HepG2 (cell line): Measurements from ENCODE around the gene SIT1. TPM values are rescaled to one million over a fixed set of nuclear protein-coding genes. Genes with fewer than 3 reads are reported as not detected.

Experiments used
- ATAC-seq: fragments of 200-7000 bp; cut with Tn5 transposase; 3 replicates; pipeline ENCODE4 v1.9.1; 2020; ENCODE audit warnings: mild to moderate bottlenecking, moderate library complexity
- BruUV-seq: library from RNA; stranded (reverse); fragments of 400-500 nt; replicated peaks from 2 replicates; lab custom pipeline; 2021; lab: Mats Ljungman, UMichigan
- CTCF ChIA-PET: fragments of 300-600 bp; formaldehyde crosslinking; extraction: SDS; loops from one replicate; lab custom pipeline; 2021; ENCODE audit warnings: low total read pairs, inconsistent platforms, low intra/inter-chr PET ratio; lab: Yijun Ruan, JAX
- POLR2A ChIA-PET: fragments of 350-600 bp; sonication (Branson Sonifier 250); formaldehyde crosslinking; loops from one replicate; lab custom pipeline; 2020; ENCODE audit warnings: antibody characterized with exemption, inconsistent platforms; lab: Yijun Ruan, JAX
- DNase-seq: peaks from one replicate; pipeline ENCODE4 v3.0.0-alpha.2; 2015; ENCODE audit warnings: low spot score
- FAIRE-seq: peaks from 3 replicates; lab custom pipeline; 2011; peaks lifted over from hg19 to GRCh38; lab: Jason Lieb, UNC
- H2AFZ ChIP-seq: one replicate; pipeline ENCODE4 v1.6.1; 2011; ENCODE audit warnings: low read length, inconsistent platforms
- H3K27ac ChIP-seq: fragments of 300-600 bp; 3 replicates; pipeline ENCODE4 v1.8.0; 2011; ENCODE audit warnings: mixed run types, mild to moderate bottlenecking, mixed read lengths, low read length, inconsistent platforms; ENCODE audit not compliant: insufficient read depth; ENCODE audit errors: extremely low read length
- H3K27me3 ChIP-seq, 2 experiments: fragments of 200-600 bp in 1 of 2; 2 replicates in 1 of 2; 3 replicates in 1 of 2; pipeline versions ENCODE4 v1.6.0 to v1.8.0; 2011; ENCODE audit warnings: low read length in 2 of 2, mild to moderate bottlenecking in 2 of 2, moderate library complexity in 2 of 2, inconsistent platforms in 1 of 2; ENCODE audit not compliant: insufficient read depth in 2 of 2, control insufficient read depth in 1 of 2
- H3K36me3 ChIP-seq, 2 experiments: fragments of 200-600 bp in 1 of 2; replicated peaks in 1 of 2; 2 replicates in 1 of 2; 3 replicates in 1 of 2; pipeline versions ENCODE4 v1.5.1 to v1.8.0; 2011; ENCODE audit warnings: low read length in 2 of 2, inconsistent platforms in 1 of 2; ENCODE audit not compliant: insufficient read depth in 2 of 2, control insufficient read depth in 1 of 2
- H3K4me1 ChIP-seq: 2 replicates; pipeline ENCODE4 v1.5.1; 2012; ENCODE audit warnings: low read length, inconsistent platforms; ENCODE audit not compliant: insufficient read depth
- H3K4me2 ChIP-seq: 2 replicates; pipeline ENCODE4 v1.6.0; 2011; ENCODE audit warnings: low read depth, low read length, inconsistent platforms
- H3K4me3 ChIP-seq, 3 experiments: fragments of 200-600 bp in 1 of 3; sonication (generic), shearing (Covaris generic) in 1 of 3; replicated peaks in 1 of 3; 2 replicates each; pipeline ENCODE4 v1.5.1; 2011 to 2016; ENCODE audit warnings: low read length in 3 of 3, inconsistent platforms in 2 of 3, low read depth in 2 of 3, mild to moderate bottlenecking in 2 of 3, control low read depth in 1 of 3, mixed read lengths in 1 of 3; ENCODE audit not compliant: insufficient read depth in 1 of 3
- H3K79me2 ChIP-seq: one replicate; pipeline ENCODE4 v1.6.1; 2011; ENCODE audit warnings: low read length, inconsistent platforms; ENCODE audit not compliant: insufficient read depth
- H3K9ac ChIP-seq: 2 replicates; pipeline ENCODE4 v1.6.0; 2011; ENCODE audit warnings: mild to moderate bottlenecking, low read depth, low read length, inconsistent platforms; ENCODE audit not compliant: insufficient read depth
- H3K9me3 ChIP-seq: 2 replicates; pipeline ENCODE4 v1.5.1; 2012; ENCODE audit warnings: mild to moderate bottlenecking, low read length
- H4K20me1 ChIP-seq: 2 replicates; pipeline ENCODE4 v1.6.0; 2011; ENCODE audit warnings: inconsistent platforms, mild to moderate bottlenecking, low read length, moderate library complexity; ENCODE audit not compliant: insufficient read depth
- ARNT2 ChIP-seq: sonication (generic); formaldehyde crosslinking; IDR thresholded peaks from 2 replicates; pipeline ENCODE4 v1.8.0; 2022; ENCODE audit warnings: mild to moderate bottlenecking, low read depth, missing genetic modification reagents, moderate library complexity
- CHCHD3 ChIP-seq: sonication (generic); formaldehyde crosslinking; IDR thresholded peaks from 2 replicates; pipeline ENCODE4 v1.8.0; 2022; ENCODE audit warnings: mild to moderate bottlenecking, missing genetic modification reagents, moderate library complexity
- DBP ChIP-seq: sonication (generic); formaldehyde crosslinking; IDR thresholded peaks from 2 replicates; pipeline ENCODE4 v1.4.0; 2020; ENCODE audit warnings: missing genetic modification reagents; ENCODE audit errors: not compliant biosample characterization
- GABPB1 ChIP-seq: IDR thresholded peaks from 2 replicates; pipeline ENCODE4 v1.6.1; 2016; ENCODE audit warnings: mild to moderate bottlenecking, missing genetic modification reagents, moderate library complexity, missing compliant biosample characterization
- HES4 ChIP-seq: sonication (generic); formaldehyde crosslinking; IDR thresholded peaks from 2 replicates; pipeline ENCODE4 v1.9.0; 2021; ENCODE audit warnings: mild to moderate bottlenecking, missing genetic modification reagents, borderline replicate concordance
- KMT2A ChIP-seq: sonication (generic); formaldehyde crosslinking; IDR thresholded peaks from 2 replicates; pipeline ENCODE4 v1.4.0; 2020; ENCODE audit warnings: missing genetic modification reagents
- PLRG1 ChIP-seq: fragments of 450-650 bp; conservative IDR thresholded peaks from 2 replicates; pipeline ENCODE4 v1.6.1; 2016
- PPARG ChIP-seq: conservative IDR thresholded peaks from 2 replicates; pipeline ENCODE4 v1.6.1; 2016; ENCODE audit warnings: missing biosample characterization, missing genetic modification reagents
- SP2 ChIP-seq: sonication (generic); formaldehyde crosslinking; IDR thresholded peaks from 2 replicates; pipeline ENCODE4 v1.5.1; 2020; ENCODE audit warnings: mild to moderate bottlenecking, missing genetic modification reagents
- YEATS2 ChIP-seq: sonication (generic); formaldehyde crosslinking; IDR thresholded peaks from 2 replicates; pipeline ENCODE4 v1.4.0; 2020; ENCODE audit warnings: missing genetic modification reagents, borderline replicate concordance
- ZBED4 ChIP-seq: sonication (generic); formaldehyde crosslinking; IDR thresholded peaks from 2 replicates; pipeline ENCODE4 v1.4.0; 2020; ENCODE audit warnings: missing genetic modification reagents, borderline replicate concordance
- ZBTB7B ChIP-seq: sonication (generic); formaldehyde crosslinking; IDR thresholded peaks from 2 replicates; pipeline ENCODE4 v1.4.0; 2020; ENCODE audit warnings: missing genetic modification reagents
- ZNF569 ChIP-seq: sonication (generic); formaldehyde crosslinking; IDR thresholded peaks from 2 replicates; pipeline ENCODE4 v1.5.0; 2020; ENCODE audit warnings: mild to moderate bottlenecking, missing genetic modification reagents, moderate library complexity, borderline replicate concordance
- ZNF746 ChIP-seq: sonication (generic); formaldehyde crosslinking; IDR thresholded peaks from 2 replicates; pipeline ENCODE4 v1.8.0; 2022; ENCODE audit warnings: mild to moderate bottlenecking, missing genetic modification reagents
- ZNF773 ChIP-seq: sonication (generic); formaldehyde crosslinking; IDR thresholded peaks from 2 replicates; pipeline ENCODE4 v1.4.0; 2020; ENCODE audit warnings: missing genetic modification reagents, borderline replicate concordance
- ZNF775 ChIP-seq: sonication (generic); formaldehyde crosslinking; IDR thresholded peaks from 2 replicates; pipeline ENCODE4 v1.4.0; 2020; ENCODE audit warnings: missing genetic modification reagents, mild to moderate bottlenecking, moderate library complexity, borderline replicate concordance
- WGBS: methylation state at CpG from one replicate; pipeline ENCODE4 v1.1.6; 2017; ENCODE audit warnings: low lambda C conversion rate; 5-methylcytosine and 5-hydroxymethylcytosine counted together
- in situ Hi-C: cut with HindIII; loops from 2 replicates; pipeline ENCODE4 v1.10.0; 2017; ENCODE audit warnings: low pct_unique_long_range_greater_than_20kb; ENCODE audit not compliant: extremely low pct_ligation_motif_present
- intact Hi-C: fragments of 100-400 bp; cut with micrococcal nuclease; formaldehyde crosslinking; loops from one replicate; pipeline ENCODE4 v1.10.0; 2022; ENCODE audit not compliant: unreplicated experiment
- polyA plus RNA-seq, 8 experiments: library from polyadenylated mRNA; depleted of rRNA in 3 of 8; stranded (reverse) in 7 of 8; unstranded in 1 of 8; fragments of >200 nt; fragmentation: Illumina TruSeq in 4 of 8; extraction: Trizol in 4 of 8; gene quantifications; 2 replicates each; pipeline versions ENCODE4 v1.2.1 to v1.2.3, GENCODE V29; 2011 to 2016; ENCODE audit warnings: low read depth in 4 of 8, missing spikeins in 1 of 8, mixed read lengths in 1 of 8; ENCODE audit not compliant: insufficient read depth in 1 of 8
- total RNA-seq, 5 experiments: library from RNA; depleted of rRNA; stranded (reverse); fragments of >200 nt; fragmentation: Illumina TruSeq; extraction: Trizol; gene quantifications; 2 replicates each; pipeline ENCODE4 v1.2.3, GENCODE V29; 2016; ENCODE audit warnings: low read depth in 1 of 5

The SIT1 gene
- total and polyA plus RNA-seq, 2 of the 13 experiments (the other 11 are each of a cell fraction or from before 2014, with no cell fraction given) = 0.09 to 6.7 TPM

- CTCF ChIA-PET = interaction anchor here (1.4 to 1.9 kb wide), 2 partner anchors 11 to 43 kb away, joined by 4 to 8 read pairs; partner anchors contain the start of genes CCDC107 and RMRP
- intact Hi-C loops = loop anchor here (1.0 to 10.0 kb wide), 4 partner anchors 11 to 238 kb away; no protein-coding TSS in a partner anchor
- Histone ChIP-seq H3K79me2 (no peaks in the 10 kb centered on the region), H3K9ac (peak overlapping the region; percentile 60), H2AFZ (peak overlapping the region; percentile 48), H3K9me3 (no peaks in the 10 kb centered on the region), H3K4me3 (peak overlapping the region; percentile 70 to 83 (median 72)), H3K4me2 (peak overlapping the region; percentile 79), H3K36me3 (no peaks in the 10 kb centered on the region), H3K4me1 (peaks cover 55% of the 10 kb centered on the region), H3K27me3 (peaks cover 2 to 22% of the 10 kb centered on the region in 2 experiments; a peak in 3 of 5 replicates), H4K20me1 (no peaks in the 10 kb centered on the region), H3K27ac (peak overlapping the region; percentile 67)
- FAIRE-seq (peak; percentile 36), DNase-seq (peak; percentile 78), ATAC-seq (peak; percentile 95)
- BruUV-seq = no TSS peak
- in situ Hi-C loops = no loop called here
- 2% methylated on average over 12 of the region's 58 CpGs for WGBS
- POLR2A ChIA-PET = interaction anchor here (0.7 to 5.4 kb wide), 14 partner anchors 8 to 157 kb away, joined by 3 to 41 read pairs (median 4); partner anchors contain the start of genes ARHGEF39, CCDC107, GBA2 and RGP1
- TF ChIP-seq ZNF775 (CRISPR knock-in tag) (no peak), ARNT2 (CRISPR knock-in tag) (0 out of 2 replicates have a peak, but pooled peaks have one; percentile 33), HES4 (CRISPR knock-in tag) (no peak), GABPB1 (CRISPR knock-in tag) (peak; percentile 92), CHCHD3 (CRISPR knock-in tag) (no peak), ZBTB7B (CRISPR knock-in tag) (peak; percentile 48), SP2 (no peak), PLRG1 (no peak), PPARG (peak; percentile 40; the same call in 1 of the 2 replicates), ZNF569 (CRISPR knock-in tag) (no peak), KMT2A (CRISPR knock-in tag) (peak; percentile 74; the same call in 1 of the 2 replicates), YEATS2 (CRISPR knock-in tag) (peak; percentile 74; the same call in 1 of the 2 replicates), ZNF746 (peak; percentile 55; the same call in 1 of the 2 replicates), DBP (CRISPR knock-in tag) (no peak), ZBED4 (CRISPR knock-in tag) (peak; percentile 99), ZNF773 (no peak)
Observed at GRCh38 chr9:35646533-35647265, 4.0 kb downstream of the SIT1 start.
